Gastroesophageal sphincter (tissue), 3 donors: ENCODE data around the gene GPR63.

ENCODE experiments used
- CTCF ChIP-seq, 4 experiments: fragments of 200-600 bp in 2 of 4; fragments of 450-650 bp in 2 of 4; sonication (generic) in 1 of 4; IDR thresholded peaks; one replicate each; pipeline ENCODE4 v1.5.1; 2017 to 2019; ENCODE audit warnings: antibody characterized with exemption in 4 of 4, mild to moderate bottlenecking in 2 of 4, moderate library complexity in 2 of 4
- EP300 ChIP-seq: sonication (generic); formaldehyde crosslinking; IDR thresholded peaks from one replicate; pipeline ENCODE4 v1.6.1; 2017; ENCODE audit warnings: antibody characterized with exemption, mild to moderate bottlenecking
- POLR2A ChIP-seq, 2 donors: fragments of 450-650 bp; IDR thresholded peaks; one replicate each; pipeline ENCODE4 v1.6.1; 2017; ENCODE audit warnings: antibody characterized with exemption in 2 of 2, mild to moderate bottlenecking in 2 of 2, moderate library complexity in 1 of 2
- POLR2AphosphoS5 ChIP-seq: sonication (generic); formaldehyde crosslinking; IDR thresholded peaks from one replicate; pipeline ENCODE4 v1.6.1; 2017; ENCODE audit warnings: antibody characterized with exemption

GRCh38 chr6:96816301-96816817 lies 20.9 kb downstream of the GPR63 start:
- TF ChIP-seq POLR2AphosphoS5 (no peak), POLR2A (IDR thresholded peaks at IDR 0.05) (no peak), EP300 (no peak), CTCF (IDR thresholded peaks at IDR 0.05) (no peak)
